ENCODE measurements around the gene TPRG1L.

The TPRG1L gene

DNA sequence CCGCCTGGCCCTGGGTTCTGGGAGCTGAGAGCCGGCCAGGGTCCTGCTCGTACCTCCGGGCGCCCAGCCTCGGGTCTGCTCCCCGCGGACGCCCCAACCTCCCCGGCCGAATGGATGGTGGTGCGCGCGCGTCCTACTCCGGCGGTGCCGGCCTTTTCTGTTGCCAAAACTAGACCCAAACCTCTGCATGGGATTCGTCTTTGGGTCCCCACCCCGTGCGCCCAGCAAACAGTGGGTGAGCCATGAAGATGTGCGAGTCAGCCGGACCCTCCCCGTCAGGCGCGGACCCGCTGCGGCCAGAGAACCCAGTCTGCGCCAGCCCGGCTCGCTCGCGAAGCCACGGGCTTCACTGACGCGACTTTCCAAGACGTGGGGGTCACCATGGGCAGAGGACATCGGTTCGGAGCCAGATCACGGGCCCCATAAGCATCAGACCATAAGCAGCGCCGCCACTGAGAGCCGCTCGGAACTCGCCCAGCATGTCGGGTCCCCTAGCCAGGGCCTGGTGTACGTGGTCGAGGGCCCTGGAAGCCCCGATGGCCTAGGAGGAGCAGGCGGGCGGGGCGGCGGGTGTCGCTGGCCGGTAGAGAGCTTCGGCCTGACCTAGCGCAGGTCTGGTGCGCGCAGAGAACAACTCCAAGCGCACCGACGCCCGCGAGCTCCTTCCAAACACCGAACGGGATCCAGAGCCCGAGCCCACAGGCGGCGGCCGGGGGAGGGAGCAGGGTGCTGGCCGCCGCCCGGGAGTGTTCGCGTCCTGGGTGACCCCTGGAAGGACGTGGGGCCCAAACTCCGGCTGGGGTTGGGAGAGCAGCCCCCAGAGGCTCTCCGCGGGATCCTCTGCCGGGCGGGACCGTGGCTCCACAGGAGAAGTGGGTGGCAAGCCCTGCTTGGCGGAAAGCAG, 26.5 kb downstream of the TPRG1L start:
- no peak for DNase-seq
- in situ Hi-C loops (cut with HindIII; ENCODE audit: low pct_ligation_motif_present, low pct_unique_long_range_greater_than_20kb, low sequenced_read_pairs): no loop called here

DNA sequence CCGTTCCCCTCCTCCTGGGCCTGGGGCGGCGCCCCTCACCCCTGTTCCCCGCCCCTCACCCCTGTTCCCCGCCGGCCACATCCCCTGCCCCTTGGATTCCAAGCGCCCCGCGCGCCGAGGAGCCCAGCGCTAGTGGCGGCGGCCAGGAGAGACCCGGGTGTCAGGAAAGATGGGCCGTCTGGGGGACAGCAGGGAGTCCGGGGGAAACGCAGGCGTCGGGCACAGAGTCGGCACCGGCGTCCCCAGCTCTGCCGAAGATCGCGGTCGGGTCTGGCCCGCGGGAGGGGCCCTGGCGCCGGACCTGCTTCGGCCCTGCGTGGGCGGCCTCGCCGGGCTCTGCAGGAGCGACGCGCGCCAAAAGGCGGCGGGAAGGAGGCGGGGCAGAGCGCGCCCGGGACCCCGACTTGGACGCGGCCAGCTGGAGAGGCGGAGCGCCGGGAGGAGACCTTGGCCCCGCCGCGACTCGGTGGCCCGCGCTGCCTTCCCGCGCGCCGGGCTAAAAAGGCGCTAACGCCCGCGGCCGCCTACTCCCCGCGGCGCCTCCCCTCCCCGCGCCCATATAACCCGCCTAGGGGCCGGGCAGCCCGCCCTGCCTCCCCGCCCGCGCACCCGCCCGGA, 27.2 kb downstream of the TPRG1L start, which contains the start of gene TP73:
Gene TP73, plus strand, starts transcription at position 587 of the 618 bp plus-strand sequence. CDS start 29,850 bp downstream, outside the sequence.
- in situ Hi-C loops (cut with HindIII; ENCODE audit: low pct_ligation_motif_present, low pct_unique_long_range_greater_than_20kb, low sequenced_read_pairs): no loop called here
- DNase-seq: no peak

GRCh38 chr1:3652548-3653285, 27.9 kb downstream of the TPRG1L start:
- DNase-seq: no peak
- in situ Hi-C loops (cut with HindIII; ENCODE audit: low pct_ligation_motif_present, low pct_unique_long_range_greater_than_20kb, low sequenced_read_pairs): no loop called here

- no peak for DNase-seq
- in situ Hi-C loops (cut with HindIII; ENCODE audit: low pct_ligation_motif_present, low pct_unique_long_range_greater_than_20kb, low sequenced_read_pairs): no loop called here
Measured at GRCh38 chr1:3653286-3653618, 28.4 kb downstream of the TPRG1L start.

- no peak for DNase-seq
- in situ Hi-C loops (cut with HindIII; ENCODE audit: low pct_ligation_motif_present, low pct_unique_long_range_greater_than_20kb, low sequenced_read_pairs): no loop called here
Measured at GRCh38 chr1:3654549-3655281, 29.9 kb downstream of the TPRG1L start.

GRCh38 chr1:3656450-3657095, 31.8 kb downstream of the TPRG1L start:
- in situ Hi-C loops (cut with HindIII; ENCODE audit: low pct_ligation_motif_present, low pct_unique_long_range_greater_than_20kb, low sequenced_read_pairs): no loop called here
- no peak for DNase-seq

GRCh38 chr1:3657096-3657475, 32.3 kb downstream of the TPRG1L start:
- in situ Hi-C loops (cut with HindIII; ENCODE audit: low pct_ligation_motif_present, low pct_unique_long_range_greater_than_20kb, low sequenced_read_pairs): no loop called here
- DNase-seq: no peak

DNA sequence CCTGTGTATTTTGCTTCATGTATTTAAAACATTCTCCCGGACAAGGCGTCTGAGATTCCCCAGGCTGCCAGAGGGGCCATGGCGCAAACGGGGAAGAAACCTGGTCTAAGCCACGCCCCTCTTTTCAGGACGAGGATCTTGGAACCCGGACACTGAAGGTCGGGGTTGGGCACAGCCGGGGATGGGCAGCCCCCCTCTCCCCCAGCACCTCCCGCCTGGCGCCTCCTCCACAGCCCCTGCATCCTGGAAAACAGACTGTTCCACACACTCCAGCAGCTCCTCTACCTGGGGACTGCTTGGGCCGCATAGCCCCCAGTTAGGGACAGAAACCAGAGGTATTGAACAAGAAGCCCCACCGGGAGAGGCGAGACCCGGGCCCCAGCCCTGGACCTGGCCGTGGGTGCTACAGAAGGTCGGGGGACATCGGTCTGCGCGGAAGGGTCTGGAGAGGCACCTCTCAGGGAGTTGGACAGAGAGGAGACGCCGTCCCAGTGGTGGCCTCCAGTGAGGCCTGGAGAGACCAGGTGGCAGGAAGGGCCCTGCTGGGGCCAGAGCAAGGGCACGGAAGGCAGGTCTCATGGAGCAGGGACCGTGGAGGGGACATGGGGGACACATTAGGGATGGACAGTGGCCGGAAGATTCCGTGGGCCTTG, 32.9 kb downstream of the TPRG1L start:
- in situ Hi-C loops (cut with HindIII; ENCODE audit: low pct_ligation_motif_present, low pct_unique_long_range_greater_than_20kb, low sequenced_read_pairs): no loop called here
- DNase-seq: no peak

- no peak for DNase-seq
- in situ Hi-C loops (cut with HindIII; ENCODE audit: low pct_ligation_motif_present, low pct_unique_long_range_greater_than_20kb, low sequenced_read_pairs): no loop called here
Measured at GRCh38 chr1:3658231-3658615, 33.4 kb downstream of the TPRG1L start.

- in situ Hi-C loops (cut with HindIII; ENCODE audit: low pct_ligation_motif_present, low pct_unique_long_range_greater_than_20kb, low sequenced_read_pairs): no loop called here
Measured at GRCh38 chr1:3659093-3659492, 34.3 kb downstream of the TPRG1L start.

DNA sequence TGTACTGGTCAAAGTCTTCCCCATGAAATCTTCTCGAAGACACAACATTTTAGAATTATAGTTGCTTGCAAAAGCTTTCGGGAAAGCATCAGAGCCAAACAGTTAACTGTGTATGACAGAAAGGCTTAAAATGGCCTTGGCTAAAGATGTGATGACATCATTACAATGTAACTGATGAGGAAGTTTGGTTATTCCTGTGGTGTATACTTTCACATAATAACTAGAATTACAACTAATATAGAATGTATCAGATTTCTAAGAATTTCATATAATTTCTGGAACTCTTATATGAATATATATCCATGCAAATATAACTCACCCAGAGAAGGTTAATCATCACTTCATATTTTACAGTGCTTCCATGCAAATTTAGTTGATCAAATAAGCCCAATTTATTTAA, 35.9 kb downstream of the TPRG1L start:
- in situ Hi-C loops (cut with HindIII; ENCODE audit: low pct_ligation_motif_present, low pct_unique_long_range_greater_than_20kb, low sequenced_read_pairs): no loop called here
- no peak for DNase-seq

More at GRCh38 chr1:3659093-3659492, 34.3 kb downstream of the TPRG1L start:
- no peak for DNase-seq

GRCh38 chr1:3661631-3662030, 36.8 kb downstream of the TPRG1L start:
- no peak for DNase-seq
- in situ Hi-C loops (cut with HindIII; ENCODE audit: low pct_ligation_motif_present, low pct_unique_long_range_greater_than_20kb, low sequenced_read_pairs): no loop called here

- in situ Hi-C loops (cut with HindIII; ENCODE audit: low pct_ligation_motif_present, low pct_unique_long_range_greater_than_20kb, low sequenced_read_pairs): no loop called here
Measured at GRCh38 chr1:3662080-3662671, 37.4 kb downstream of the TPRG1L start.

DNA sequence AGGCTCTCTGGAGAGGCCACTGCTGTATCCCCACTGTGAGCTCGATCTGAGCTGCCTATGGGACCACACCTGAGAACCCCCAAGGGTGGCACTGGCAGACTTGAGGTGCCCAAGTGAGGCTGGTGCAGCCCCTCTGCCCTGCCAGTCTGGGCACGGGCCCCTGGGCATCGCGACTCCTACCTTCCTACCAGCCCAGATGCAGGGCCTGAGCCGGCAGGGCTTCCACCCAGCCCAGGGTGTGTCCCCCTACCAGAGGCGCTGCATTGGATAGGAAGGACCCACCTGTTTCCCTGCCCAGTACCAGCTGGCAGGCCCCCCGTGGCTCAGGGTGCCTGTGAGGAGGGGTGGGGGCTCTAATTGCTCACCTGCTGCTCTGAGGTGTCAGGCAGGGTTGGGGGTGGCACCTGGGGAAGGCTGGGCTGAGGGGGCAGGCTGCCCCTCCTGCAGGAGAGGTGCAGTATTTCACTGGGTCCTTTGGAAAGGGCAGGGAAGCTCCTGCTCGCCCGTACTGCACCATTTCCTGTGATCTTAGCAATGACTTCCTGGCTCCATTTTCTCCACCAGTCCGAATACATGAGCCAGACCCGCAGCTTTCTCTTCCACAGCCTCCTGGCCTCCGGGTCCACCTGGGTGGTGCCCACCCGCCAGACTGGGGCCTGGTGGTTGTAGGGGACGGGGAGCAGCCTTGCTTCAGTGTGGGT, 39.3 kb downstream of the TPRG1L start:
- in situ Hi-C loops (cut with HindIII; ENCODE audit: low pct_ligation_motif_present, low pct_unique_long_range_greater_than_20kb, low sequenced_read_pairs): no loop called here
- no peak for DNase-seq

More at GRCh38 chr1:3662080-3662671, 37.4 kb downstream of the TPRG1L start:
- no peak for DNase-seq

- in situ Hi-C loops (cut with HindIII; ENCODE audit: low pct_ligation_motif_present, low pct_unique_long_range_greater_than_20kb, low sequenced_read_pairs): no loop called here
- DNase-seq: no peak
Measured at GRCh38 chr1:3664700-3665375, 40.0 kb downstream of the TPRG1L start.

- DNase-seq: no peak
- in situ Hi-C loops (cut with HindIII; ENCODE audit: low pct_ligation_motif_present, low pct_unique_long_range_greater_than_20kb, low sequenced_read_pairs): no loop called here
Measured at GRCh38 chr1:3668148-3668547, 43.3 kb downstream of the TPRG1L start.
